Stomach (tissue), 4 donors: Measurements from ENCODE around the gene GALNT13.

ENCODE experiments used
- POLR2A ChIP-seq, 4 donors: fragments of 450-650 bp; IDR thresholded peaks; one replicate each; pipeline ENCODE4 v1.6.1; 2016; ENCODE audit warnings: antibody characterized with exemption in 4 of 4, control low read depth in 2 of 4, mild to moderate bottlenecking in 1 of 4, moderate library complexity in 1 of 4
- TF ChIP-seq, protein P1 (sequence below), 7 experiments: fragments of 450-650 bp in 4 of 7; fragments of 200-600 bp in 3 of 7; sonication (generic) in 3 of 7; IDR thresholded peaks; one replicate each; pipeline ENCODE4 v1.5.1; 2016 to 2019; ENCODE audit warnings: antibody characterized with exemption in 7 of 7, control low read depth in 2 of 7, mild to moderate bottlenecking in 1 of 7

DNA sequence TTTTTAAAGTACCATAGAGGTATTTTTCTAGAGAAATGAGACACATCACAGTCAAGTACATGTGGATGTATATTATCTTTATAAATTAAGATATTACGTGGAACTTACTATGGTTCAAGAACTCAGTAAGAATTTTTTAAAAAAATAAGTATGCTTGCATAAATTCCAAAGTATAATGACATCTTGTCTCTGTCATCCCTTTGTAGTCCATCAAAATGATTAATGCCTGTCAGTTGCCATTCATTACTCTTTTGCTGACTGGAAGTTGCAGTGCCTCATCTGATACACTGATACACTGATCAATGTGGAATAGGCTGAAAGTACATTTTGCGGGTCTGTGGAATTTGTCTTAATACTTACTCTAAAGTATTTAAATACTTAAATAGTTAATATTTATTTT, 177.2 kb downstream of the GALNT13 start:
- TF ChIP-seq, protein P1, sequence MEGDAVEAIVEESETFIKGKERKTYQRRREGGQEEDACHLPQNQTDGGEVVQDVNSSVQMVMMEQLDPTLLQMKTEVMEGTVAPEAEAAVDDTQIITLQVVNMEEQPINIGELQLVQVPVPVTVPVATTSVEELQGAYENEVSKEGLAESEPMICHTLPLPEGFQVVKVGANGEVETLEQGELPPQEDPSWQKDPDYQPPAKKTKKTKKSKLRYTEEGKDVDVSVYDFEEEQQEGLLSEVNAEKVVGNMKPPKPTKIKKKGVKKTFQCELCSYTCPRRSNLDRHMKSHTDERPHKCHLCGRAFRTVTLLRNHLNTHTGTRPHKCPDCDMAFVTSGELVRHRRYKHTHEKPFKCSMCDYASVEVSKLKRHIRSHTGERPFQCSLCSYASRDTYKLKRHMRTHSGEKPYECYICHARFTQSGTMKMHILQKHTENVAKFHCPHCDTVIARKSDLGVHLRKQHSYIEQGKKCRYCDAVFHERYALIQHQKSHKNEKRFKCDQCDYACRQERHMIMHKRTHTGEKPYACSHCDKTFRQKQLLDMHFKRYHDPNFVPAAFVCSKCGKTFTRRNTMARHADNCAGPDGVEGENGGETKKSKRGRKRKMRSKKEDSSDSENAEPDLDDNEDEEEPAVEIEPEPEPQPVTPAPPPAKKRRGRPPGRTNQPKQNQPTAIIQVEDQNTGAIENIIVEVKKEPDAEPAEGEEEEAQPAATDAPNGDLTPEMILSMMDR (IDR thresholded peaks at IDR 0.05): no peak
- no peak for TF ChIP-seq POLR2A (IDR thresholded peaks at IDR 0.05)
